ENCODE measurements around the gene KDM2B.

The KDM2B gene

GRCh38 chr12:121580959-121581685, at the start of gene KDM2B:
KDM2B (minus strand) TSS chr12:121581023; CDS start chr12:121580911, 112 bp downstream.
- no peak for DNase-seq (ENCODE audit: low read depth)

GRCh38 chr12:121628536-121628935, 47.7 kb upstream of the KDM2B start:
- DNase-seq (ENCODE audit: low read depth), result no peak

DNA sequence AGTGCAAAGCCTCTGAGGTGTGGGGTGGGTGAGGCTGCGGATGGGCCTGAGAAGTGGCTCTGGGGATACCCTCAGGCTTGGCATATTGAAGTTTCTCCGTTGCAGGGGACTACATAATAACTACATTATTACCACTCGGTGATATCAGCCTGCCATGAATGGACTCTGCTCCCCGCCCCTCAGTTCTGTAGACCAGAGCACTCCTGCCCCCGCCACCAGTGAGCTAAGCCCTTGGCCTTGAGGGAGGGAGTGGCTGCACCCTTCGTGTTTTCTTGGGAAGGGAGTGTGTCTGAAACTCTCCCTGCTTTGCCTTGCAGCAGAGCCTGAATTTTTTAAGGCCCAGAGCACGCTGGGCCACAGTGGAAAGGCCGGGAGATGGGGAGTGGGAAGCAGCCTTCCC, 47.2 kb upstream of the KDM2B start:
- DNase-seq (ENCODE audit: low read depth), result no peak

DNA sequence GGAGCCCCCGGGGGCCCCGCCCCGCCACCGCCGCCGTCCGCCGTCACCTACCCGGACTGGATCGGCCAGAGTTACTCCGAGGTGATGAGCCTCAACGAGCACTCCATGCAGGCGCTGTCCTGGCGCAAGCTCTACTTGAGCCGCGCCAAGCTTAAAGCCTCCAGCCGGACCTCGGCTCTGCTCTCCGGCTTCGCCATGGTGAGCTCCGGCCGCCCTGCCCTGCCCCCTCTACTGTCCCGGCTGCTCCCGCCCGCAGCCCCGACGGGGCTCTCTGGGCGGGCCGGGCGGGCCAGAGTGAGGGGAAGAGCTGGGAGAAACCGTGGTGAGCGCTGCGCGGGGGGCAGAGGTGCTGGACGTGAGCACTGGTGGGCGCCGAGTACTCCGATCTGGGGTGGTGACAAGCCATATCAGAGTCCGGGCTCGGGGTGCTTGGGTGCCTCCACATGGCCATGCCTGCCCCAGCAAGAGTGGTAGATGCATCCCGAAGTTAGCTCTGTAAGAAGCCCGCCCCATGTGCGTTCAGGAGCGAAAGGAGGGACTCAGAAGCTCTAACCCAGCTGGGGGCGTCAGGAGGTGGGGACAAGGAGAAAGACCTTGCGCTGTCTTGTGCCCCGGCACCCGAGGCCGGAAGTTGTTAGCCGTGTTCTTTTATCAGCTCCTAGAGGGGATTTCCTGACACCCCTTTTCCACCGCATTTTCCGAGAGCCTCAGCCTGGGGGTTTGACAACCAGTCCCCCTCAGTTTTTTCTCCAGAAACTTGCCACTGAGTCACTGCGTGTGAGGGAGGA, 46.2 kb upstream of the KDM2B start:
- DNase-seq (ENCODE audit: low read depth), result no peak

DNA sequence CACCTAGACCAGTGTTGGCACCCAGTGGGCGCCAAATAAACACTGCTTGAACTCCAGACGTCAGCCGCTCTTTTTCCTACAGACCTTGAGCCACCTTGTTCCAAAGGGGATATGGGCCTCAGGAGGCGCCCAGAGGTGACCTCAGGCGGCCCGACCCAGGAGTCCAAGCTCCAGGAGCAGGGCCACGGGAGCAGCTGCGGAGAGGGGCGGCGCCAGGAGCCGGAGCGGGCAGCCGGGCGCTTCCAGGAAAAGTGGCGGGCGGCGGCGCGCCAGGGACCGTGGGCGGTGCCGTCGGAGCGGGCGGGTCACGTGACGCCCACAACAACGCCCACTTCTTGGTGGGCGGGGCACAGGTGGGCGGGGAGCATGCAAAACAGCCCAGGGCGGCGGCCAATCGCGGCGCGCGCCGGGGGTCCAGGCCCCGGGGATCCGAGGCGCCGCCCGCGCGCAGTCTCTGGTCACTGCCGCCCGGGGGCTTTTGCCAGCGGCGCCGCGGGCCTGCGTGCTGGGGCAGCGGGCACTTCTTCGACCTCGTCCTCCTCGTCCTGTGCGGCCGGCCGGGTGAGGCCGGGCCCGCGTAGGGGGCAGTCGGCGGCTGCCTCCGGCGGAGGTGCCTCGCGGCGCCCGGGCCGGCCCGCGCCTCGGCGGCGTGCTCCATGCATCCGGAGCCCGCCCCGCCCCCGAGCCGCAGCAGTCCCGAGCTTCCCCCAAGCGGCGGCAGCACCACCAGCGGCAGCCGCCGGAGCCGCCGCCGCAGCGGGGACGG, 45.4 kb upstream of the KDM2B start, which contains the start of gene ORAI1:
Gene ORAI1, plus strand, starts transcription at position 444 of the 766 bp plus-strand sequence.
- DNase-seq (ENCODE audit: low read depth), result peak; percentile 69

DNA sequence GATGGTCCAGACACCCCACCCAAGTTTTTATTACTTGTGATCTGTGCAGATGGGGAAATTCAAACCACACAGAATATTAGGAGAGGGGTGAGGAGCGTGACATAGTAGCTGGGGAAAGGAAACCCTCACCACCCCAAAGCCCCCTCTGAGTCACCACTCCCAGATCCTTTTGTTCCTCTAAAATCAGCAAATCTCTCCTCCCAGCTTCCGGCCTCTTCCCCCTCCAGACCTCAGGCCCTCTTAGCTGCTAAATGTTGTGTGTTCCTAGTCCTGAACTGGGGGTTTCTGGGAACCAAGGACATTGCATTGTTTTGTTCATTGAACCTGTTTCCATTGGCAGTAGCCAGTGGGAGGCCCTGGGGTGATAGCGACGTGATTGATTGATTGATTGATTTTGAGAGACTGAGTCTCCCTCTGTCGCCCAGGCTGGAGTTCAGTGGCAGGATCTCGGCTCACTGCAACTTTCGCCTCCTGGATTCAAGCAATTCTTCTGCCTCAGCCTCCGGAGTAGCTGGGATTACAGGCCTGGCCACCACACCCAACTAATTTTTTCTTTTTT, 39.6 kb upstream of the KDM2B start:
- DNase-seq (ENCODE audit: low read depth), result no peak

DNA sequence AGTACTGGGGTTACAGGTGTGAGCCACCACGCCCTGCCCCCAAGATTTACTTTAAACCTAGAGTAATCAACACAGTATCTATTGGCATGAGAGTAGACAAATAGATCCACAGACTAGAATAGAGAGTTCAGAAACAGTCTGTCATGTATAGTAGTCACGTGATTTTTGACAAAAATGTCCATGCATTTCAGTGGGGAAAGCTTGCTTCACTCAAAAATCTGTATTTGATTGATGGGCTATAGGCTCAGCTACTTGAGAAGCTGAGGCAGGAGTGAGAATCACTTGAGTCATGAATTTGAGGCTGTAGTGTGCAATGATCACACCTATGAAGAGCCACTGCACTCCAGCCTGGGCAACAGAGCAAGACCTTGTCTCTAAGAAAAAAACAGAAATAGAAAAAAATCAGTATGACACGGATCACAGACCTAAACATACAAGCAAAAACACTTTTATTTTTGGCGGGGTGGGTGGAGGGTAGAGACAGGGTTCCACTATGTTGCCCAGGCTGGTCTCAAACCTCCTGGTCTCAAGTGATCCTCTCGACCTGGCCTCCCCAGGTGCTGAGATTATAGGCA, 37.9 kb upstream of the KDM2B start:
- DNase-seq (ENCODE audit: low read depth), result no peak

GRCh38 chr12:121614872-121615467, 34.1 kb upstream of the KDM2B start:
- DNase-seq (ENCODE audit: low read depth), result no peak

DNA sequence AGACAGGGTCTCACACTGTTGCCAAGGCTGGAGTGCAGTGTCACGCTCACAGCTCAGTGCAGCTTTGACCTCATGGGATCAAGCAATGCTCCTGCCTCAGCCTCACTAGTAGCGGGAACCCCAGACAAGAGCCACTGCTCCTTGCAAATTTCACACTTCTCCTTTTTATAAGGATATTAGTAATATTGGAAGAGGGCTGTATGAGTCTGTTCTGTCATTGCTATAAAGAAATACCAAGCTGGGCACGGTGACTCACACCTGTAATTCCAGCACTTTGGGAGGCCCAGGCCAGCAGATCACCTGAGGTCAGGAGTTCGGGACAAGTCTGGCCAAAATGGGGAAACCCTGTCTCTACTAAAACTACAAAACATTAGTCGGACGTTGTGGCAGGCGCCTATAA, 32.6 kb upstream of the KDM2B start:
- DNase-seq (ENCODE audit: low read depth), result no peak

GRCh38 chr12:121611306-121611705, 30.5 kb upstream of the KDM2B start:
- no peak for DNase-seq (ENCODE audit: low read depth)

- no peak for DNase-seq (ENCODE audit: low read depth)
Measured at GRCh38 chr12:121610239-121611149, 29.7 kb upstream of the KDM2B start.

DNA sequence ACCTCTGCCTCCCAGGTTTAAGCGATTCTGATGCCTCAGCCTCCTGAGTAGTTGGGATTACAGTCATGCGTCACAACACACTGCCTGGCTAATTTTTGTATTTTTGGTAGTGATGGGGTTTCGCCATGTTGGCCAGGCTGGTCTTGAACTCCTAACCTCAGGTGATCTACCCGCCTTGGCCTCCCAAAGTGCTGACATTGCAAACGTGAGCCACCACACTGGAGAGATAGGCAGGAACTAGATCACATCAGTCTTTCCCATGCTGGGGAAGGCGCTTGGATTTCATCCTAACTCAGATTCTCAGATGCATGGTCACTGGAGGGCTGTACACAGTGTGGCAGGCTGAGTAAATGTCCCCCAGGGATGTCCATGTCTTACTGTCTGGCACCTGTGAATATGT, 27.5 kb upstream of the KDM2B start:
- no peak for DNase-seq (ENCODE audit: low read depth)

- DNase-seq (ENCODE audit: low read depth), result no peak
Measured at GRCh38 chr12:121603581-121603980, 22.8 kb upstream of the KDM2B start.

DNA sequence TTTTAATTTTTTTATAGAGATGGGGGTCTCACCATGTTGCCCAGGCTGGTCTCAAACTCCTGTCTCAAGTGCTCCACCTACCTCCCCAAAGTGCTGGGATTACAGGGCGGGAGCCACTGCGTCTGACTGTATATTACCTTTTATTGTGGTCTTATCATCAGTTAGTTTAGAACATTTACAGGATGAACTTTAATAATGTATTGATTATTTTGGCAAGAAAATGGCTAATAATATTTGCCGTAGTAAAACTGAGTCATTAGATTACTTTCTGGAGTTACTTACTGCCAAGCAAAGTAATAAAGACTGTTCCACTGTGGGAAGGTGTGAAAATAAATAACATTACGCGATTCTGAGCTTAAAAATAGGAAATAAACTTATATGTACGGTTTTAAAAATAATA, 21.9 kb upstream of the KDM2B start:
- no peak for DNase-seq (ENCODE audit: low read depth)

DNA sequence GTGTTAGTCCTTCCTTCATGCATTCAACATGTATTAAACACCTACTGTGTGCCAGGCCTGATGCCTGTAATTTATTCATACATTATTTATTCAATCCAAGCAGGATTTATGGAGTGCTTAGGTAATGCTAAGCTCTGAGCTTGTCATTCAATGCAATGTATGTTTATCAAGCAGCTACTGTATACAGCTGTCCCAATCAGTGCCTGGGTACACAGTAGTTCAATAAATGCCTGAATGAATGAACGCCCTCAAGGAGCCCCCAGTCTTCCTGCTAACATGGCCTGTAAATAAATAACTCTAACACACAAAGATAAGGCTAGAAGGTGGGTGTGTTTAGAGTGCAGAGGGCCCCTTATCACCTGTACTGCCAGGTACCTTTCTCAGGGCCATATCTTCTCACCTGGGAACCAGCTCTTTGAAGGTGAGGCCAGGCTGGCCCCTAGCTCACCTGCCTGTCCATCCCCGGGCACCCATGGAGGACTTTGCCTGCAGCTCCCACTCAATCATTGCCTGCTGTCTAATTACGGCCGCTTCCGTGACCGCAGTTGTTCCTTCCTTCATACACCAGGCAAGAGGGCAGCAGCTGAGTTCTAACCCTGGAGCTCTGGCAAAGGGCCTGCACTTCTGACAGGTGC, 20.0 kb upstream of the KDM2B start:
- no peak for DNase-seq (ENCODE audit: low read depth)

DNA sequence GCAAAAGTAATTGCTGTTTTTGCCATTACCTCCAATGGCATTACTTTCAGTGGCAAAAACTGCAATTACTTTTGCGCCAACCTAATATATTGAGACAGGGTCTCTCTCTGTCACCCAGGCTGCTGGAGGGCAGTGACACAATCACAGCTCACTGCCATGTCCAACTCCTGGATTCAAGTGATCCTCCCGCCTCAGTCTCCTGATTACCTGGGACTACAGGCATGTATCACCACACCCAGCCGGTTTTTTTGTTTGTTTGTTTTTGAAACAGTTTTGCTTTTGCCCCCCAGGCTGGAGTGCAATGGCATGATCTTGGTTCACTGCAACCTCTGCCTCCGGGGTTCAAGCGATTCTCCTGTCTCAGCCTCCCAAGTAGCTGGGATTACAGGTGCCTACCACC, 15.7 kb upstream of the KDM2B start:
- no peak for DNase-seq (ENCODE audit: low read depth)

GRCh38 chr12:121595520-121595919, 14.7 kb upstream of the KDM2B start:
- DNase-seq (ENCODE audit: low read depth), result no peak

DNA sequence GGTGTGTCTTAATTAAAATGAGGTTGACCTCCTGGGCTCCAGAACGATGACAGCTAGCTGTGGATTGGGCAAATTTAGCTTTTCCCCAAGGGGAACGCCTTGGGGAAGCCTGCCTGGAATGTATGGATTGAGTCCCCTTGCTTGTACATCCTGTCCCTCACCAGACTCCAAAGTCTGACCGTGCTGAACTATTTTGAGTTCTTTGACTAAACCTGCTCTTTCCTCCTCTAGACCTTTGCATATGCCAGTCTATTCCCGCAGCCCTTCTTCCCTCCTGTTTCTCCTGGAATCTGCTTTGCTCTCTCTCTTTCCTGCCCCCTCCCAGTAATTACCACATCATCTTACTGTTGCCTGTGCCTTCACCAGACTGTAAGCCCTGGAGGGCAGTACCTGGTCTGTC, 11.5 kb upstream of the KDM2B start:
- DNase-seq (ENCODE audit: low read depth), result no peak

GRCh38 chr12:121590476-121591143, 9.8 kb upstream of the KDM2B start:
- no peak for DNase-seq (ENCODE audit: low read depth)
